ENCODE measurements around the gene IMMP2L. TPM values are rescaled to one million over a fixed set of nuclear protein-coding genes. Genes with fewer than 3 reads are reported as not detected.
"Not testable (repeated sequence)": the region's sequence is repeated elsewhere in the genome, so short reads cannot be mapped to it uniquely, and the experiment has no call there.

IMMP2L gene
- total and polyA plus RNA-seq, 2 donors (not counting 3 experiments of a cell fraction or from before 2014, with no cell fraction given), result 9.9 to 11.8 TPM

DNA sequence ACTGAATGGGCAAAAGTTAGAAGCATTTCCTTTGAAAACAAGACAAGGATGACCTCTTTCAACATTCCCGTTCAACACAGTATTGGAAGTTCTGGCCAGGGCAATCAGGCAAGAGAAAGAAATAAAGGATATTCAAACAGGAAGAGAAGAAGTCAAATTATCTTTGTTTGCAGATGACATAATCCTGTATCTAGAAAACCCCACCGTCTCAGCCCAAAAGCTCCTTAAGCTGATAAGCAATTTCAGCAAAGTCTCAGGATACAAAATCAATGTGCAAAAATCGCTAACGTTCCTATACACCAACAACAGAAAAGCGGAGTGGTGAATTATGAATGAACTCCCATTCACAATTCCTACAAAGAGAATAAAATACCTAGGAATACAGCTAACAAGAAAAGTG is 312.5 kb downstream of the IMMP2L start:
- H3K79me2 ChIP-seq (ENCODE audit: control insufficient read depth, insufficient read depth, low read length); FAIRE-seq; H3K27ac ChIP-seq (ENCODE audit: insufficient read depth, low read depth, low read length); H3K4me3 ChIP-seq (replicated peaks in 1 of 3; ENCODE audit: insufficient read depth in 1 of 3, low read depth in 1 of 3, low read length in 3 of 3); H4K20me1 ChIP-seq (replicated peaks; ENCODE audit: control insufficient read depth, extremely low read depth, insufficient read depth, low read length); CTCF ChIA-PET; H3K4me2 ChIP-seq (ENCODE audit: insufficient read depth, low read length); H3K36me3 ChIP-seq (ENCODE audit: control insufficient read depth in 2 of 2, extremely low read depth in 1 of 2, insufficient read depth in 2 of 2, low read length in 2 of 2); H3K4me1 ChIP-seq (ENCODE audit: control insufficient read depth, extremely low read depth, insufficient read depth, low read length); dilution Hi-C loops (cut with MboI; ENCODE audit: extremely low pct_ligation_motif_present, low sequenced_read_pairs); H3K9me3 ChIP-seq (replicated peaks; ENCODE audit: control insufficient read depth, insufficient read depth, low read length); H3K9me1 ChIP-seq (replicated peaks; ENCODE audit: control insufficient read depth, extremely low read depth, insufficient read depth, low read length); DNase-seq (ENCODE audit: low read depth, low spot score); H2AFZ ChIP-seq (ENCODE audit: low read depth, low read length); intact Hi-C loops (cut with micrococcal nuclease); BruUV-seq (replicated peaks); H3K9ac ChIP-seq (replicated peaks; ENCODE audit: extremely low read depth, insufficient read depth, low read length); H3K27me3 ChIP-seq (ENCODE audit: control insufficient read depth in 2 of 2, insufficient read depth in 2 of 2, low read length in 2 of 2); POLR2A ChIA-PET: not testable (repeated sequence)

DNA sequence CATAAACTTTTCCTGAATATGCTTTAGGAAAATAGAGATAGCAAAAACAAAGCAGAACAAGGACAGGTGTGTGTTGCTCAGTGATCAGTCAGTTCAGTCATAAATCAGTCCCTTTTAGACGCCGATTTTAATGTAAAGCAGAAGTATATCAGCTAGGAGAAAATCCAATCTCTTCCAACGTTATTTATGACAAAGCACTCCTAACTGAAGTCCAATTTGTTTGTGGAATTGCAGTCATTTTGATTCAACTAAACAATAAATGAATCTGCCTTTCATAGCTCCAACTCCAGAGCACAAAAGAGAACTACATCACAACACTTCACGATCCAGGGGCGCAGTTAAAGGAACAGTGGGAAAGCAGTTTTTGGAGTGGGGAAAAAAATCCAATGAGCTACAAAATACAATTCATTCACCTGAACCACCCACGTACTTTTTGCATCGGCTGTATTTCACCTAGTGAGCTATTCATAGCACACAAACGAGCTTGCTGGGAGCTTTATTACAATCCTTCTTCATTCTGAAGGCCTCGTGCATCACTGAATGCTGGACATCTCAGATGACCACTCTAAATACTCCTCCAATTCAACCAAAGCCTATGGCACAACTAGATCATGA is 320.0 kb downstream of the IMMP2L start:
- Histone ChIP-seq H3K4me3 (replicated peaks in 1 of 3; ENCODE audit: insufficient read depth in 1 of 3, low read depth in 1 of 3, low read length in 3 of 3) (no peak overlapping the region), H3K4me1 (ENCODE audit: control insufficient read depth, extremely low read depth, insufficient read depth, low read length) (peaks cover 4% of the 10 kb centered on the region), H4K20me1 (replicated peaks; ENCODE audit: control insufficient read depth, extremely low read depth, insufficient read depth, low read length) (no peaks in the 10 kb centered on the region), H3K9ac (replicated peaks; ENCODE audit: extremely low read depth, insufficient read depth, low read length) (no peak overlapping the region), H3K79me2 (ENCODE audit: control insufficient read depth, insufficient read depth, low read length) (no peaks in the 10 kb centered on the region), H3K9me3 (replicated peaks; ENCODE audit: control insufficient read depth, insufficient read depth, low read length) (no peaks in the 10 kb centered on the region), H3K27me3 (ENCODE audit: control insufficient read depth in 2 of 2, insufficient read depth in 2 of 2, low read length in 2 of 2) (no peaks in the 10 kb centered on the region), H3K27ac (ENCODE audit: insufficient read depth, low read depth, low read length) (no peak overlapping the region), H3K9me1 (replicated peaks; ENCODE audit: control insufficient read depth, extremely low read depth, insufficient read depth, low read length) (no peaks in the 10 kb centered on the region), H3K36me3 (ENCODE audit: control insufficient read depth in 2 of 2, extremely low read depth in 1 of 2, insufficient read depth in 2 of 2, low read length in 2 of 2) (no peaks in the 10 kb centered on the region), H2AFZ (ENCODE audit: low read depth, low read length) (no peak overlapping the region), H3K4me2 (ENCODE audit: insufficient read depth, low read length) (no peak overlapping the region)
- BruUV-seq (replicated peaks), result no TSS peak
- no peak for TF ChIP-seq POLR2A (IDR thresholded peaks at IDR 0.05; ENCODE audit: low read depth, low read length)
- TF ChIP-seq EZH2 (IDR thresholded peaks at IDR 0.05; ENCODE audit: borderline replicate concordance, low read depth, low read length, severe bottlenecking), result no peak
- TF ChIP-seq GATA2 (IDR thresholded peaks at IDR 0.05; ENCODE audit: insufficient read depth, insufficient read length, low read depth, low read length), result no peak
- TF ChIP-seq MYC (IDR thresholded peaks at IDR 0.05; ENCODE audit: low read depth, low read length), result no peak
- TF ChIP-seq POLR2AphosphoS5 (IDR thresholded peaks at IDR 0.05; ENCODE audit: insufficient read depth, low read depth, low read length), result no peak
- no peak for TF ChIP-seq FOS (IDR thresholded peaks at IDR 0.05; ENCODE audit: borderline replicate concordance, insufficient read depth, low read length)
- TF ChIP-seq, protein P1, sequence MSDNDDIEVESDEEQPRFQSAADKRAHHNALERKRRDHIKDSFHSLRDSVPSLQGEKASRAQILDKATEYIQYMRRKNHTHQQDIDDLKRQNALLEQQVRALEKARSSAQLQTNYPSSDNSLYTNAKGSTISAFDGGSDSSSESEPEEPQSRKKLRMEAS (IDR thresholded peaks at IDR 0.05; ENCODE audit: insufficient read depth, insufficient read length), result no peak
- no peak for TF ChIP-seq JUN (IDR thresholded peaks at IDR 0.05; ENCODE audit: borderline replicate concordance, insufficient read depth, insufficient read length, low read depth)
- TF ChIP-seq, protein P2, sequence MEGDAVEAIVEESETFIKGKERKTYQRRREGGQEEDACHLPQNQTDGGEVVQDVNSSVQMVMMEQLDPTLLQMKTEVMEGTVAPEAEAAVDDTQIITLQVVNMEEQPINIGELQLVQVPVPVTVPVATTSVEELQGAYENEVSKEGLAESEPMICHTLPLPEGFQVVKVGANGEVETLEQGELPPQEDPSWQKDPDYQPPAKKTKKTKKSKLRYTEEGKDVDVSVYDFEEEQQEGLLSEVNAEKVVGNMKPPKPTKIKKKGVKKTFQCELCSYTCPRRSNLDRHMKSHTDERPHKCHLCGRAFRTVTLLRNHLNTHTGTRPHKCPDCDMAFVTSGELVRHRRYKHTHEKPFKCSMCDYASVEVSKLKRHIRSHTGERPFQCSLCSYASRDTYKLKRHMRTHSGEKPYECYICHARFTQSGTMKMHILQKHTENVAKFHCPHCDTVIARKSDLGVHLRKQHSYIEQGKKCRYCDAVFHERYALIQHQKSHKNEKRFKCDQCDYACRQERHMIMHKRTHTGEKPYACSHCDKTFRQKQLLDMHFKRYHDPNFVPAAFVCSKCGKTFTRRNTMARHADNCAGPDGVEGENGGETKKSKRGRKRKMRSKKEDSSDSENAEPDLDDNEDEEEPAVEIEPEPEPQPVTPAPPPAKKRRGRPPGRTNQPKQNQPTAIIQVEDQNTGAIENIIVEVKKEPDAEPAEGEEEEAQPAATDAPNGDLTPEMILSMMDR (IDR thresholded peaks at IDR 0.05; ENCODE audit: extremely low read depth in 1 of 2, insufficient read depth in 1 of 2, low read depth in 1 of 2, low read length in 2 of 2), result no peak
- DNase-seq (ENCODE audit: low read depth, low spot score) (no peak), FAIRE-seq (no peak)
- intact Hi-C loops (cut with micrococcal nuclease), result no loop called here
- POLR2A ChIA-PET, result no interaction called here
- dilution Hi-C loops (cut with MboI; ENCODE audit: extremely low pct_ligation_motif_present, low sequenced_read_pairs), result no loop called here
- CTCF ChIA-PET, result interaction anchor here (1.1 kb wide), 1 partner anchor 17 kb away, joined by 3 read pairs; no protein-coding TSS in a partner anchor
